Measurements from ENCODE around the gene ZCCHC17.

ZCCHC17 gene

DNA sequence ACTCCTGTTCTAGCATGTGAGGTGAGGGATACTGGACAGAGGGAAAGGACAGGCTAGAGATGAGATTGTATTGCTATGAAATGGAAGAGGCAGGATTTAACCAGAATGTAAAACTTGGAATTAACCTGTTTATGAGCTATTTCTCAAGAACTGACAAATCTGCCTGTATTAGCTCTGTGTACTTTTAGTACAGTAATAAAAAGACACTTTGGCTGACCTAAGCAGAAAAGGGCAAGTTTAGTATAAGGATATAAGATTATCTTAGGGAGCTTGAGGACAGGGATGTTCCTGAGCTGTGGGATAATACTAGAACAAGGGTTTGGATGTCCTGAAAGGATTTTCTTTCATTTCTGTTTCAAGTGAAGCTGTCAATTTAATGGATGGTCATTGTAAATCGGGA is 11.2 kb downstream of the ZCCHC17 start:
- no peaks in the 10 kb centered on the region for H3K27me3 ChIP-seq (ENCODE audit: insufficient read depth, poor library complexity, severe bottlenecking)
- no peak overlapping the region for H3K27ac ChIP-seq (replicated peaks)
- TF ChIP-seq GABPA (IDR thresholded peaks at IDR 0.05; ENCODE audit: low read depth) (no peak), POLR2AphosphoS5 (IDR thresholded peaks at IDR 0.05; ENCODE audit: low read depth) (no peak), REST (IDR thresholded peaks at IDR 0.05; ENCODE audit: insufficient replicate concordance, low read depth) (no peak), SPI1 (IDR thresholded peaks at IDR 0.05; ENCODE audit: borderline replicate concordance, low read depth) (no peak)
- TF ChIP-seq, protein P1, sequence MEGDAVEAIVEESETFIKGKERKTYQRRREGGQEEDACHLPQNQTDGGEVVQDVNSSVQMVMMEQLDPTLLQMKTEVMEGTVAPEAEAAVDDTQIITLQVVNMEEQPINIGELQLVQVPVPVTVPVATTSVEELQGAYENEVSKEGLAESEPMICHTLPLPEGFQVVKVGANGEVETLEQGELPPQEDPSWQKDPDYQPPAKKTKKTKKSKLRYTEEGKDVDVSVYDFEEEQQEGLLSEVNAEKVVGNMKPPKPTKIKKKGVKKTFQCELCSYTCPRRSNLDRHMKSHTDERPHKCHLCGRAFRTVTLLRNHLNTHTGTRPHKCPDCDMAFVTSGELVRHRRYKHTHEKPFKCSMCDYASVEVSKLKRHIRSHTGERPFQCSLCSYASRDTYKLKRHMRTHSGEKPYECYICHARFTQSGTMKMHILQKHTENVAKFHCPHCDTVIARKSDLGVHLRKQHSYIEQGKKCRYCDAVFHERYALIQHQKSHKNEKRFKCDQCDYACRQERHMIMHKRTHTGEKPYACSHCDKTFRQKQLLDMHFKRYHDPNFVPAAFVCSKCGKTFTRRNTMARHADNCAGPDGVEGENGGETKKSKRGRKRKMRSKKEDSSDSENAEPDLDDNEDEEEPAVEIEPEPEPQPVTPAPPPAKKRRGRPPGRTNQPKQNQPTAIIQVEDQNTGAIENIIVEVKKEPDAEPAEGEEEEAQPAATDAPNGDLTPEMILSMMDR (IDR thresholded peaks at IDR 0.05; ENCODE audit: insufficient read depth, low read length): no peak
- no peak overlapping the region for H3K4me3 ChIP-seq (replicated peaks; ENCODE audit: insufficient read depth, low read length)
- DNase-seq (ENCODE audit: low read depth in 1 of 2, low spot score in 1 of 2): no peak

- H3K4me3 ChIP-seq (replicated peaks; ENCODE audit: insufficient read depth, low read length): no peak overlapping the region
- H3K27me3 ChIP-seq (ENCODE audit: insufficient read depth, poor library complexity, severe bottlenecking): no peaks in the 10 kb centered on the region
- no peak overlapping the region for H3K27ac ChIP-seq (replicated peaks)
- TF ChIP-seq GABPA (IDR thresholded peaks at IDR 0.05; ENCODE audit: low read depth) (no peak), POLR2AphosphoS5 (IDR thresholded peaks at IDR 0.05; ENCODE audit: low read depth) (no peak), REST (IDR thresholded peaks at IDR 0.05; ENCODE audit: insufficient replicate concordance, low read depth) (no peak), SPI1 (IDR thresholded peaks at IDR 0.05; ENCODE audit: borderline replicate concordance, low read depth) (no peak)
- TF ChIP-seq, protein P1 (IDR thresholded peaks at IDR 0.05; ENCODE audit: insufficient read depth, low read length): no peak
- DNase-seq (ENCODE audit: low read depth in 1 of 2, low spot score in 1 of 2): no peak
Measured at GRCh38 chr1:31310198-31310597, 13.4 kb downstream of the ZCCHC17 start.

- TF ChIP-seq GABPA (IDR thresholded peaks at IDR 0.05; ENCODE audit: low read depth) (no peak), SPI1 (IDR thresholded peaks at IDR 0.05; ENCODE audit: borderline replicate concordance, low read depth) (no peak), REST (IDR thresholded peaks at IDR 0.05; ENCODE audit: insufficient replicate concordance, low read depth) (no peak), POLR2AphosphoS5 (IDR thresholded peaks at IDR 0.05; ENCODE audit: low read depth) (no peak)
- TF ChIP-seq, protein P1 (IDR thresholded peaks at IDR 0.05; ENCODE audit: insufficient read depth, low read length): no peak
- Histone ChIP-seq H3K4me3 (replicated peaks; ENCODE audit: insufficient read depth, low read length) (no peak overlapping the region), H3K27ac (replicated peaks) (no peak overlapping the region), H3K27me3 (ENCODE audit: insufficient read depth, poor library complexity, severe bottlenecking) (no peaks in the 10 kb centered on the region)
- no peak for DNase-seq (ENCODE audit: low read depth in 1 of 2, low spot score in 1 of 2)
Measured at GRCh38 chr1:31315902-31316301, 19.1 kb downstream of the ZCCHC17 start.

All from HL-60 (cell line).